Left lung (tissue), 10 donors: ENCODE measurements around the gene KHNYN. TPM values are rescaled to one million over a fixed set of nuclear protein-coding genes. Genes with fewer than 3 reads are reported as not detected.

Experiments used
- ATAC-seq: fragments of 200-7000 bp; cut with Tn5 transposase; one replicate; pipeline ENCODE4 v1.9.1; 2020; ENCODE audit warnings: moderate library complexity
- DNase-seq, 4 donors: peaks; one replicate each; pipeline ENCODE4 v3.0.0-alpha.2; 2013 to 2020
- H3K27ac ChIP-seq, 2 donors: fragments of 200-600 bp; sonication (generic) in 1 of 2; one replicate each; pipeline versions ENCODE4 v1.5.0 to v1.8.0; 2020 to 2021
- H3K27me3 ChIP-seq, 2 donors: fragments of 200-600 bp; sonication (generic) in 1 of 2; one replicate each; pipeline versions ENCODE4 v1.5.0 to v1.8.0; 2020 to 2021
- H3K36me3 ChIP-seq, 2 donors: fragments of 200-600 bp; sonication (generic) in 1 of 2; one replicate each; pipeline versions ENCODE4 v1.5.0 to v1.8.0; 2020 to 2021
- H3K4me1 ChIP-seq, 2 donors: fragments of 200-600 bp; one replicate each; pipeline ENCODE4 v1.8.0; 2021
- H3K4me3 ChIP-seq, 2 donors: fragments of 200-600 bp; sonication (generic) in 1 of 2; one replicate each; pipeline versions ENCODE4 v1.5.0 to v1.8.0; 2020 to 2021; ENCODE audit warnings: mild to moderate bottlenecking in 1 of 2
- H3K9me3 ChIP-seq, 2 donors: fragments of 200-600 bp; sonication (generic) in 1 of 2; one replicate each; pipeline versions ENCODE4 v1.5.0 to v1.8.0; 2020 to 2021
- CTCF ChIP-seq, 2 donors: fragments of 200-600 bp; sonication (generic) in 1 of 2; IDR thresholded peaks; one replicate each; pipeline versions ENCODE4 v1.5.0 to v1.8.0; 2021; ENCODE audit warnings: antibody characterized with exemption in 2 of 2
- intact Hi-C, 2 donors: fragments of 100-400 bp; cut with DNase I; formaldehyde crosslinking; loops; one replicate each; pipeline versions ENCODE4 v1.11.2 to v1.14.2; 2022
- polyA plus RNA-seq, 6 donors: library from polyadenylated mRNA; unstranded; fragments of 120-200 nt; gene quantifications; one replicate each; pipeline ENCODE4 v1.2.1, GENCODE V29; 2013; ENCODE audit not compliant: insufficient read length in 6 of 6
- total RNA-seq, 2 donors: library from RNA; stranded (reverse); fragmentation: NEBNext Ultra II Directional; extraction: Animal tissue kit (Norgen Biotek cat#: 25700); gene quantifications; one replicate each; pipeline ENCODE4 v1.2.1, GENCODE V29; 2021
- donor health status: DM: no; HTN: yes; CAD: no.
- donor health status: DM: no; HTN: no; CAD: no.

Gene KHNYN
- total and polyA plus RNA-seq, 8 donors = 46.8 to 56.6 (median 49.7) TPM

DNA sequence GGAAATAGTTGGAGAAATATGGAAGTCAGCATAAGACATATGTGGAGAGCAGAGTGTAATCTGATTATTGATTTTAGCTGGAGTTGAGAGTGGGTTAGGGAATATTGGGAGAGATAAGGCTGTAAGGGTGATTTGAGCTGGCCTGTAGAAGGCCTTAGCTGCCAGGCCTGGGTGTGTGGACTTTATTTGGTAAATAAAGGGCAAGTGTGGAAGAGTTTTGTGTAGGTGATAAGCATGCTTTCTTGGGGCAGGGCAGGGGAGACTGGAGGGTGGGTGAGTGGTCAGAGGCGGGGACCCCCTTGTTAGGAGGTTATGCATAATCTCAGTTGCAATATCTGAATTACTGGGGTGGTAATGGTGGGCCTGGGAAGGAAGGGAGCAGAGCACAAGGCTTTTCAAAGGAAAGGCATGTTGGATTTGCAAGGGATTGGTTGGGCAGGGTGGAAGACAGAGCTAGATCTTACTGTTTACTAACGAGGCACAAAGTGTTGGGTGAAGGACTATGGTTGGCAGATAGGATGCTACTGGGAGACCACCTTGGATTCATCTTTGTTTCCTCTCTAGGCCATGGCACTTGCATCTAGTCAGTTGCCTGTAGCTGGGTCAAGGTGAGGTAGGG lies 5.5 kb downstream of the KHNYN start:
- ATAC-seq (no peak), DNase-seq (no peak)
- H3K36me3 ChIP-seq = peaks cover 0 to 74% of the 10 kb centered on the region in 2 donors
- no peak overlapping the region for H3K4me3 ChIP-seq
- intact Hi-C loops = loop anchor here in 1 of 2 donors (10.0 kb wide), 1 partner anchor 100 kb away; the partner anchor contains the start of genes ADCY4 and RIPK3
- peaks cover 25 to 66% of the 10 kb centered on the region in 2 donors for H3K4me1 ChIP-seq
- no peaks in the 10 kb centered on the region for H3K9me3 ChIP-seq
- H3K27ac ChIP-seq = peak overlapping the region in 1 of 2 donors; percentile 69
- H3K27me3 ChIP-seq = no peaks in the 10 kb centered on the region
- no peak for TF ChIP-seq CTCF (IDR thresholded peaks at IDR 0.05)

DNA sequence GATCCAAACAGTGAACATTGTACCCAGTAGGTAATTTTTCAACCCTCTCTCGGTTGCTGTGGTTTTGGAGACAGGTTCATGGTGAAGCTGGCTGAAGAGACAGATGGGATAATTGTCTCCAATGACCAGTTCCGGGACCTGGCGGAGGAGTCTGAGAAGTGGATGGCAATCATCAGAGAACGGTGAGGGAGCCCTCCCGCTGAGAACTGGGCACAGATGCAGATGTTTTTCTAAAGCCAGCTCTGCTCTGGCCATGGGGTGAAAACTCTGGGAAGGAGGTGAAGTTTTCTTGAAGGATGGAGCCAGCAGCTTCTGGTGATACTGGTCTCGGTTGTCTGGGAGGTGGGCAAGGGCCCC lies 6.2 kb downstream of the KHNYN start:
- Histone ChIP-seq H3K9me3 (no peaks in the 10 kb centered on the region), H3K4me1 (peaks cover 24 to 67% of the 10 kb centered on the region in 2 donors), H3K27ac (peak overlapping the region; percentile 50 to 69)

DNA sequence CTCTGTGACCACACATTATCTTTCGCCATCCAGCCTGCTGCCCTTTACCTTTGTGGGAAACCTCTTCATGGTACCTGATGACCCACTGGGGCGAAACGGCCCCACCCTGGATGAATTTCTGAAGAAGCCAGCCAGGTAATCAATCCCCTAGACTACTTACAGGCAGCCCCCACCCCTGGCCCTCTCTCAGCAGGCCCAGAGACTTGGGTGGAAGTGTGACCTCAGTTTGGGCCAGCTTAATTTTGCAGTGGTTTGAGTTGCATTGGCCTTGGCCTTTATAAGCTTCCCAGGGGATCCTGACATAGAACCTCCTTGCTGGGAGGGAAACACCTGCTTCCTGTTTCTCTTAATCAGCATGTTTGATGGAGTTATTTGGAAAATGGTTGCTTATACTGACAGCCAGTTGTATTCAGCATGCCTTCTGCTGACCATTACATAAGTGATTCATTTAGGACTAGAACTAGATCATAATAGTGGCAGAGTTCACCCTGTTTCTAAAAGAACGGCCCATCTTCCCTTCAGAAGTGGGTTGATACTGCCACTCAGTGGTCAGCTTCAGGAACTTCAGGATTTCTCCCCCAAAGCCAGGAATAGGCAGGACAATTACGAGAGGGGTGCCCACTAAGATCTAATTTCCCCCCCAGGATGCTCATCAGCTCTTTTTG lies 6.7 kb downstream of the KHNYN start:
- intact Hi-C loops = loop anchor here in 1 of 2 donors (10.0 kb wide), 1 partner anchor 102 kb away; the partner anchor contains the start of genes ADCY4 and RIPK3
- peaks cover 0 to 85% of the 10 kb centered on the region in 2 donors for H3K36me3 ChIP-seq
- H3K27me3 ChIP-seq = no peaks in the 10 kb centered on the region
- DNase-seq (peak in 2 of 4 donors; percentile 60 to 80), ATAC-seq (peak; percentile 70)
- no peaks in the 10 kb centered on the region for H3K9me3 ChIP-seq
- no peak overlapping the region for H3K4me3 ChIP-seq
- H3K4me1 ChIP-seq = peaks cover 19 to 67% of the 10 kb centered on the region in 2 donors
- H3K27ac ChIP-seq = peak overlapping the region; percentile 50 to 69
- TF ChIP-seq CTCF (IDR thresholded peaks at IDR 0.05) = peak; percentile 59 to 85

More for the DNA sequence above, 6.2 kb downstream of the KHNYN start:
- H3K4me3 ChIP-seq = no peak overlapping the region
- ATAC-seq (no peak), DNase-seq (no peak)
- no peaks in the 10 kb centered on the region for H3K27me3 ChIP-seq
- TF ChIP-seq CTCF (IDR thresholded peaks at IDR 0.05) = no peak
- intact Hi-C loops = loop anchor here in 1 of 2 donors (10.0 kb wide), 1 partner anchor 101 kb away; the partner anchor contains the start of genes ADCY4 and RIPK3
- peaks cover 0 to 81% of the 10 kb centered on the region in 2 donors for H3K36me3 ChIP-seq

- ATAC-seq (no peak), DNase-seq (no peak)
- Histone ChIP-seq H3K27me3 (no peaks in the 10 kb centered on the region), H3K27ac (peak overlapping the region; percentile 46 to 69), H3K9me3 (no peaks in the 10 kb centered on the region), H3K4me1 (peaks cover 17 to 67% of the 10 kb centered on the region in 2 donors), H3K4me3 (no peak overlapping the region), H3K36me3 (peaks cover 0 to 83% of the 10 kb centered on the region in 2 donors)
- intact Hi-C loops = loop anchor here in 1 of 2 donors (10.0 kb wide), 1 partner anchor 102 kb away; the partner anchor contains the start of genes ADCY4 and RIPK3
- peak in 1 of 2 donors; percentile 14 for TF ChIP-seq CTCF (IDR thresholded peaks at IDR 0.05)
Measured at GRCh38 chr14:24437020-24437735, 7.4 kb downstream of the KHNYN start.
